Measurements from ENCODE around the gene HPSE2. TPM values are rescaled to one million over a fixed set of nuclear protein-coding genes. Genes with fewer than 3 reads are reported as not detected.

HPSE2 gene
- total RNA-seq, 1 experiment from 2014 or later = not detected

DNA sequence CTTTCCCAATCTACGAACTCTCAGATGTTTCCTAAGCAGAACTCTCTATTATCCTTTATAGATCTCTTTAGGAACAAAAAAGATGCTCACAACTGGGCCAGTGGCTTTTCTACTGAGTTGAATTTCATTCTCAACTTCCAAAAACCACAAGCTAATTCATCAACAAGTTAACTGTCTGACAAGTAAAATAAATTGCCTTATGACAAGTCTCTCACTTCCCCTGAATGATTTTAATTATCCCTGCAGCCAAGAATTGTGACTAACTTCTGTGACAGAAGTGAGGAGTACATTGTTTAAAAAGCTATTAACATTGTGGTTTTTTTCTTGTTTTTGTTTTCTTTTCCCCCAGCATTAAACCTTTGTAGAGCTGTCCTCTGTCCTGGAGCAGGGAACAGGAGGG, 343.1 kb downstream of the HPSE2 start:
- POLR2A ChIA-PET = no interaction called here

DNA sequence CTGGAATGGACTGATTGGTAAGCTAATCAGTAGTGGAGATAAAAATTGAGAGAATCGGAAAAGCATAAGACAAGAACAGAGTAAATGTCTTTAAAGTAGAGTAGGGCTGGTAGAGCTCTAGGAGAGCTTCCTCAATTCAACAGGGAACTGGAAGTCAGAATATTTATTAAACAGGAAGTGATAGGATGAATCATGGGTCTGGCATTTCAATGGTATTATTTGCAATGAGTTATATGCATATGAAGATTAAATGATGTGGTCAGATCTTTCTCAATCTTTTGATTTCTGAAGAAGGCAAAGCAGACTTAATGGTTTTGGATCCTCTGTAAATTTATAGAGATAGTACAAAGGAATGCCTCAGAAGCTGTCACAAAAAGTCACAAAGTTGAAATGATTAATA, 349.0 kb downstream of the HPSE2 start:
- no peaks in the 10 kb centered on the region for H3K36me3 Mint-ChIP-seq (ENCODE audit: insufficient read depth, unreplicated experiment)
- BruUV-seq (replicated peaks) = no TSS peak
- intact Hi-C loops (cut with micrococcal nuclease; ENCODE audit: unreplicated experiment) = no loop called here
- ChIA-PET CTCF (no interaction called here), POLR2A (no interaction called here)
- no peaks in the 10 kb centered on the region for H3K9me3 ChIP-seq
- no peaks in the 10 kb centered on the region for H3K9me3 Mint-ChIP-seq (ENCODE audit: unreplicated experiment)
- no peaks in the 10 kb centered on the region for H3K4me1 Mint-ChIP-seq (ENCODE audit: low read depth, unreplicated experiment)
- H3K36me3 ChIP-seq (ENCODE audit: control insufficient read depth, insufficient read depth, low read length) = no peaks in the 10 kb centered on the region
- no peaks in the 10 kb centered on the region for H3K4me1 ChIP-seq
- H3K4me3 Mint-ChIP-seq (ENCODE audit: unreplicated experiment) = no peak overlapping the region
- H3K4me3 ChIP-seq (ENCODE audit: low read depth, low read length) = no peak overlapping the region
- TF ChIP-seq, protein P1, sequence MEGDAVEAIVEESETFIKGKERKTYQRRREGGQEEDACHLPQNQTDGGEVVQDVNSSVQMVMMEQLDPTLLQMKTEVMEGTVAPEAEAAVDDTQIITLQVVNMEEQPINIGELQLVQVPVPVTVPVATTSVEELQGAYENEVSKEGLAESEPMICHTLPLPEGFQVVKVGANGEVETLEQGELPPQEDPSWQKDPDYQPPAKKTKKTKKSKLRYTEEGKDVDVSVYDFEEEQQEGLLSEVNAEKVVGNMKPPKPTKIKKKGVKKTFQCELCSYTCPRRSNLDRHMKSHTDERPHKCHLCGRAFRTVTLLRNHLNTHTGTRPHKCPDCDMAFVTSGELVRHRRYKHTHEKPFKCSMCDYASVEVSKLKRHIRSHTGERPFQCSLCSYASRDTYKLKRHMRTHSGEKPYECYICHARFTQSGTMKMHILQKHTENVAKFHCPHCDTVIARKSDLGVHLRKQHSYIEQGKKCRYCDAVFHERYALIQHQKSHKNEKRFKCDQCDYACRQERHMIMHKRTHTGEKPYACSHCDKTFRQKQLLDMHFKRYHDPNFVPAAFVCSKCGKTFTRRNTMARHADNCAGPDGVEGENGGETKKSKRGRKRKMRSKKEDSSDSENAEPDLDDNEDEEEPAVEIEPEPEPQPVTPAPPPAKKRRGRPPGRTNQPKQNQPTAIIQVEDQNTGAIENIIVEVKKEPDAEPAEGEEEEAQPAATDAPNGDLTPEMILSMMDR (IDR thresholded peaks at IDR 0.05; ENCODE audit: insufficient read depth in 1 of 2, low read depth in 1 of 2, low read length in 1 of 2, severe bottlenecking in 1 of 2, unreplicated experiment in 1 of 2) = no peak
- no peaks in the 10 kb centered on the region for H3K27me3 ChIP-seq (replicated peaks; ENCODE audit: control insufficient read depth, insufficient read depth, low read length)
- no peak for DNase-seq
- no peak overlapping the region for H3K27ac Mint-ChIP-seq (ENCODE audit: unreplicated experiment)
- no peaks in the 10 kb centered on the region for H3K27me3 Mint-ChIP-seq (ENCODE audit: insufficient read depth, unreplicated experiment)

More for the DNA sequence above, 343.1 kb downstream of the HPSE2 start:
- TF ChIP-seq, protein P1 (IDR thresholded peaks at IDR 0.05; ENCODE audit: insufficient read depth in 1 of 2, low read depth in 1 of 2, low read length in 1 of 2, severe bottlenecking in 1 of 2, unreplicated experiment in 1 of 2) = no peak
- Mint-ChIP-seq H3K9me3 (ENCODE audit: unreplicated experiment) (no peaks in the 10 kb centered on the region), H3K36me3 (ENCODE audit: insufficient read depth, unreplicated experiment) (no peaks in the 10 kb centered on the region), H3K4me1 (ENCODE audit: low read depth, unreplicated experiment) (no peaks in the 10 kb centered on the region), H3K4me3 (ENCODE audit: unreplicated experiment) (no peak overlapping the region), H3K27ac (ENCODE audit: unreplicated experiment) (no peak overlapping the region), H3K27me3 (ENCODE audit: insufficient read depth, unreplicated experiment) (peaks cover 2% of the 10 kb centered on the region)
- no peaks in the 10 kb centered on the region for H3K9me3 ChIP-seq
- CTCF ChIA-PET = no interaction called here
- no peak for DNase-seq
- no peaks in the 10 kb centered on the region for H3K4me1 ChIP-seq
- H3K36me3 ChIP-seq (ENCODE audit: control insufficient read depth, insufficient read depth, low read length) = no peaks in the 10 kb centered on the region
- intact Hi-C loops (cut with micrococcal nuclease; ENCODE audit: unreplicated experiment) = no loop called here
- H3K4me3 ChIP-seq (ENCODE audit: low read depth, low read length) = no peak overlapping the region
- BruUV-seq (replicated peaks) = no TSS peak
- no peaks in the 10 kb centered on the region for H3K27me3 ChIP-seq (replicated peaks; ENCODE audit: control insufficient read depth, insufficient read depth, low read length)

DNA sequence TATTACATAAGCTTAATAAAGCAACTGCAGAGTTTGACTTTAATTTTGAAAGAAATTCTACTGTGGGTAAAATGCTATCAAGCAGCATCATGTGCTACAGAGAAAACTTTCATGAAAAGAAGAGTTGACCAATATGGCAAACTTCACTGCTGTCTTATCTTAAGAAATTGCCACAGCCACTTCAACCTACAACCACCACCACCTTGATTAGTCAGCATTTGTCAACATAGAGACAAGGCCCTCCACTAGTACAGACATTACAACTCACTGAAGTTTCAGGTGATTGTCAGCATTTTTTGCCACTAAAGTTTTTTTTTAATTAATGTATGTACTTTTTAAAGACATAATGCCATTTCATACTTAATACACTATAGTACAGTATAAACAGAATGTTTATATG, 350.3 kb downstream of the HPSE2 start:
- Mint-ChIP-seq H3K4me3 (ENCODE audit: unreplicated experiment) (no peak overlapping the region), H3K4me1 (ENCODE audit: low read depth, unreplicated experiment) (no peaks in the 10 kb centered on the region), H3K27ac (ENCODE audit: unreplicated experiment) (no peak overlapping the region), H3K9me3 (ENCODE audit: unreplicated experiment) (no peaks in the 10 kb centered on the region), H3K36me3 (ENCODE audit: insufficient read depth, unreplicated experiment) (no peaks in the 10 kb centered on the region), H3K27me3 (ENCODE audit: insufficient read depth, unreplicated experiment) (no peaks in the 10 kb centered on the region)
- Histone ChIP-seq H3K36me3 (ENCODE audit: control insufficient read depth, insufficient read depth, low read length) (no peaks in the 10 kb centered on the region), H3K27me3 (replicated peaks; ENCODE audit: control insufficient read depth, insufficient read depth, low read length) (no peaks in the 10 kb centered on the region), H3K4me1 (no peaks in the 10 kb centered on the region), H3K4me3 (ENCODE audit: low read depth, low read length) (no peak overlapping the region), H3K9me3 (no peaks in the 10 kb centered on the region)
- POLR2A ChIA-PET = no interaction called here
- TF ChIP-seq, protein P1 (IDR thresholded peaks at IDR 0.05; ENCODE audit: insufficient read depth in 1 of 2, low read depth in 1 of 2, low read length in 1 of 2, severe bottlenecking in 1 of 2, unreplicated experiment in 1 of 2) = no peak
- no peak for DNase-seq
- intact Hi-C loops (cut with micrococcal nuclease; ENCODE audit: unreplicated experiment) = no loop called here
- no TSS peak for BruUV-seq (replicated peaks)
- CTCF ChIA-PET = no interaction called here

Data from Caco-2 (cell line).